RKO (cell line): ENCODE data around the gene OAS2.

Experiments used
- DNase-seq: peaks from one replicate; pipeline ENCODE4 v3.0.0-alpha.2; 2016; ENCODE audit warnings: low spot score

Gene OAS2

DNA sequence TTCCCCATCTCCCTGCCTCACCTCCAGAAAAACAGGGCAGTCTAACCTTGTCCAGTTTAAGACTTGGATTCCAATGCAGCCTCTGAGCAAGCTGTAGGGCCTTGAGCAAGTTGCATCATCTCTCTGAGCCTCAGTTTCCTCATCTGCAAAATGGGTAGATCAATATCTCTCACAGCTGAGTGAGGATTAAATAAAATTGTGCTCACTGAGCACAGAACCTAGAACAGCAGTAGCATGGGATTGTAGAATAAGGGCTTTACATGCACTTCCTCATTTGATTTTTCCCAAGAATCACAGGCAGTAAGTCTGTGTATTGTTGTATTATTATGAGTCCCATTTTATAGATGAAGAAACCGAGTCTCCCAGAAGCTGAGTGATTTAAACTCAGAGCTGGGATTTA is 80.2 kb downstream of the OAS2 start:
- no peak for DNase-seq

DNA sequence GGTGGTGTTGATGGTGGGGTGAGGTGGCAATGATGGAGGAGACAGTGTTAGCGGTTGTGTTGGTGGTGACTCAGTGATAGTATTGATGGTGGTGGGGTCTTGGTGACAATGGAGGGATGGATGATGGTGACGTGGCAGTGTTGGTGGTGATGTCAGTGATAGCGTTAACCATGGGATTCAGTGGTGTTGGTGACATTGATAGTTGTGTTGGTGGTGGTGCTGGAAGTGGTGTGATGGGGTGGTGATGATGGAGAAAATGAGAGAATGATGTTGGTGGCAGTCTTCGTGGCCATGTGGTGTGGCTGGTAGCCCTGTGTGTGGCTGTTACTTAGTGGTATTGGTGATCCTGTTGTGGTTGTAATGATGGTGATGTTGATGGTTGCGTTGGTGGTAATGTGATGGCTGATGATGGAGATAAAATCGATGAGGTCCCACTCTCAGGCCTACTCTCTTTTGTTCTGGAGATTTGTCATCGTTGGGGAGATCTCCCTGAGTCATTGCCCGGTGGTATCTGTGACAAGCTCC is 80.8 kb downstream of the OAS2 start:
- DNase-seq = no peak

DNA sequence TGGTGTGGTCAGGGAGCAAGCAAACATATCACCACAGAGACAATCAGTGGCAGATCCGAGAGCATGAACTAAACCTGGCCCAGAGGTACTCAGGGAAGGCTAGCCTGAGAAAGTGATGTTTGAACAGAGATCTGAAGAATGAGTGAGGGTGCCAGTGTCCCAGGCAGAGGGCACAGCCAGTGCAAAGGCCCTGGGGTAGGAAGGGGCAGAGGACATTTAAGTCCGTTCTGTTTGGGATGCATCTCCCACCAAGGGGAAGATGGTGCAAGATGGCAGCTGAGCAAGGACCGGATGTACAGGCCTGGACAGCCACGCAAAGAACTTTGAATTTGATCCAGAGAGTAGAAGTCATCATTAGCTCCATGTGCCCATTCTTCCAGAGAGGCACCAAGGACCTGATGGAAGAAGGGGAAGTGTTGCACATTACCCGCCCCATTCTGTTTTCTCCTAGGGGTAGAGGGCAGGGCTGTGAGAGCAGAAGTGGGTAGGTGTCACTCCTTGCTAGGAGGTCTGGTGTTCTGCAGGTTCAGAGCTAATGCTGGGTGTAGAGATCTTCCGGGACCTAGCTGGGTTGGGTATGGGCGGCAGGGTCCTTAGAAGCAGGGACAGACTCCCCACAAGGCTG is 82.1 kb downstream of the OAS2 start:
- DNase-seq = no peak

DNA sequence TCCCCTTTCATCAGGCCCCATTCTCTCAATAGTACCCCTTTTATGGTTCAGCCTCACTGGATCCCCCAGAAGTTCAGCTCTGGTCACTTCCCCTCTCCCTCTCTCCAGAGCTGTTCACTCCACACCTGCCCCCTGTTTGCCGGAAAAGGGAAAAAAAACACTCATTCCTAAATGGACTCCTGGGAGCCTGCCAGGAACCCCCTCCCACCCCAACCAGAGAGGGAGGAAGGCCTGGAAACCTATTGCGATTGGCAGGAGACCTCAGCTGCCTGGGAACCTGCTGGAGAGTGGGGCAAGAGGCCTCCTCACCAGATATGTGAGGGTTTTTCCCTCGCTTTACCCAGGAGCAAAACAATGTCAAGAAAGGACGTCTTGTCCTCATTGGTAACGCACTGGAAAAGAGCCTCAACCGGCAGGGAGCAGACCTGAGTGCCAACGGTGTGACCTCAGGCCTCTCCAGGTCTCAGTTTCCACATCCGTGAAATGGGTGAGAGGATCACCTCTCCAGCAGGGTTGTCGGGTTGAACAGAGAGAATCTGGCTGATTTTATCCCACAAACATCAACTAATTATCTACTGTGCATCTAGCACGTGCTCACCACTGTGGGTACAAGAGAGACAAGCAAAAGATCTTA is 82.9 kb downstream of the OAS2 start:
- DNase-seq = no peak
